K562 treated with DMSO at 1 percent for 48 hours (cell line): ENCODE results near the gene AGER. TPM values are rescaled to one million over a fixed set of nuclear protein-coding genes. Genes with fewer than 3 reads are reported as not detected.

Source experiments
- total RNA-seq: library from RNA; unstranded; fragments of 300-600 nt; gene quantifications from 2 replicates; pipeline ENCODE4 v1.2.3, GENCODE V29; 2022; ENCODE audit warnings: low replicate concordance; ENCODE audit errors: extremely low read depth

The AGER gene
- total RNA-seq = not detected in 2 replicates

GRCh38 chr6:32184084-32184640, at the start of gene AGER:
Gene AGER (minus strand): TSS chr6:32184253. CDS start chr6:32184222, 31 bp downstream.

GRCh38 chr6:32223258-32224235, 39.5 kb upstream of the AGER start, which contains the start of gene NOTCH4:
Gene NOTCH4 (minus strand): TSS chr6:32224067. CDS start chr6:32223928, 139 bp downstream.

GRCh38 chr6:32192608-32193039, 8.6 kb upstream of the AGER start, which contains the start of gene GPSM3:
Gene GPSM3 (minus strand): TSS chr6:32192643. CDS start chr6:32192513, 130 bp downstream.

GRCh38 chr6:32190054-32190851, 6.2 kb upstream of the AGER start, which contains the start of gene PBX2:
Gene PBX2 (minus strand): TSS chr6:32190202. CDS start chr6:32189915, 287 bp downstream.

GRCh38 chr6:32177788-32178546, 6.1 kb downstream of the AGER start, which contains the start of gene RNF5:
Gene RNF5 (plus strand): TSS chr6:32178405. CDS start chr6:32178512, 107 bp downstream.

GRCh38 chr6:32175711-32176475, 8.2 kb downstream of the AGER start, which contains the start of gene AGPAT1:
Gene AGPAT1 (minus strand): TSS chr6:32176084. CDS start chr6:32171496, 4,588 bp downstream.

GRCh38 chr6:32164295-32164694, 19.8 kb downstream of the AGER start, which contains the start of gene EGFL8:
Gene EGFL8 (plus strand): TSS chr6:32164595. CDS start chr6:32166166, 1,571 bp downstream.

GRCh38 chr6:32153564-32154513, 30.2 kb downstream of the AGER start, which contains the start of gene PPT2:
Gene PPT2 (plus strand): TSS chr6:32154141. CDS start chr6:32154595, 454 bp downstream.

GRCh38 chr6:32151863-32152768, 31.9 kb downstream of the AGER start, which contains the start of gene PRRT1:
Gene PRRT1 (minus strand): TSS chr6:32151939. CDS start chr6:32151827, 112 bp downstream.

Other genes starting within 250 kb of the AGER start
- not detected in 2 replicates for gene CFB, start 238.2 kb downstream of the AGER start, total RNA-seq
- gene NELFE, start 225.3 kb downstream of the AGER start, total RNA-seq = not detected in 2 replicates
- gene SKIC2, start 225.1 kb downstream of the AGER start, total RNA-seq = not detected in 2 replicates
- gene DXO, start 212.1 kb downstream of the AGER start, total RNA-seq = 217 TPM in 1 of 2 replicates, not detected in the other
- not detected in 2 replicates for gene C4A, start 202.2 kb downstream of the AGER start, total RNA-seq
- not detected in 2 replicates for gene C4B, start 169.5 kb downstream of the AGER start, total RNA-seq
- gene CYP21A2, start 145.8 kb downstream of the AGER start, total RNA-seq = not detected in 2 replicates
- not detected in 2 replicates for gene TNXB, start 74.9 kb downstream of the AGER start, total RNA-seq
- gene ATF6B, start 56.0 kb downstream of the AGER start, total RNA-seq = not detected in 2 replicates
- gene FKBPL, start 54.0 kb downstream of the AGER start, total RNA-seq = not detected in 2 replicates
- not detected in 2 replicates for gene PRRT1, start 32.3 kb downstream of the AGER start, total RNA-seq
- gene PPT2, start 30.1 kb downstream of the AGER start, total RNA-seq = not detected in 2 replicates
- not detected in 2 replicates for gene EGFL8, start 19.7 kb downstream of the AGER start, total RNA-seq
- gene AGPAT1, start 8.2 kb downstream of the AGER start, total RNA-seq = not detected in 2 replicates
- not detected in 2 replicates for gene RNF5, start 5.8 kb downstream of the AGER start, total RNA-seq
- gene PBX2, start 5.9 kb upstream of the AGER start, total RNA-seq = not detected in 2 replicates
- not detected in 2 replicates for gene GPSM3, start 8.4 kb upstream of the AGER start, total RNA-seq
- not detected in 2 replicates for gene NOTCH4, start 39.8 kb upstream of the AGER start, total RNA-seq
- gene TSBP1, start 187.7 kb upstream of the AGER start, total RNA-seq = not detected in 2 replicates
- gene BTNL2, start 222.9 kb upstream of the AGER start, total RNA-seq = not detected in 2 replicates